Measurements from ENCODE around the gene PLCB1.

- TF ChIP-seq CTCF (conservative IDR thresholded peaks at IDR 0.05) (no peak), EZH2 (IDR thresholded peaks at IDR 0.05; ENCODE audit: low read depth) (no peak)
These were observed 289.9 kb downstream of the PLCB1 start for GRCh38 chr20:8421981-8422380.

Data from PC-9 (cell line).